DOHH2 (cell line): ENCODE results near the gene ALDH3A2.

Source experiments
- H3F3A ChIP-seq: fragments of 200-600 bp; sonication (generic), shearing (Covaris generic); 2 replicates; pipeline ENCODE4 v1.6.0; 2016; ENCODE audit warnings: antibody characterized with exemption, mild to moderate bottlenecking; ENCODE audit not compliant: control insufficient read depth, insufficient read depth
- H3K27ac ChIP-seq: fragments of 200-600 bp; sonication (generic); 2 replicates; pipeline ENCODE4 v1.5.1; 2014; ENCODE audit warnings: low read depth, mild to moderate bottlenecking, low read length, moderate library complexity
- H3K27me3 ChIP-seq: fragments of 200-600 bp; sonication (generic); 2 replicates; pipeline ENCODE4 v1.6.1; 2014; ENCODE audit warnings: mild to moderate bottlenecking, low read length, mixed read lengths; ENCODE audit not compliant: control insufficient read depth
- H3K36me3 ChIP-seq: fragments of 200-600 bp; sonication (generic); 2 replicates; pipeline ENCODE4 v1.6.1; 2014; ENCODE audit warnings: mild to moderate bottlenecking, low read length, moderate library complexity, mixed read lengths; ENCODE audit not compliant: control insufficient read depth
- H3K4me1 ChIP-seq: fragments of 200-600 bp; sonication (generic); 2 replicates; pipeline ENCODE4 v1.6.1; 2014; ENCODE audit warnings: mild to moderate bottlenecking, low read length, mixed read lengths; ENCODE audit not compliant: control insufficient read depth
- H3K4me2 ChIP-seq: fragments of 200-600 bp; sonication (generic); 2 replicates; pipeline ENCODE4 v1.6.0; 2014; ENCODE audit warnings: mild to moderate bottlenecking, low read length, moderate library complexity
- H3K4me3 ChIP-seq: fragments of 200-600 bp; sonication (generic); 2 replicates; pipeline ENCODE4 v1.5.1; 2014; ENCODE audit warnings: mild to moderate bottlenecking, low read length, mixed read lengths
- H3K79me2 ChIP-seq: fragments of 200-600 bp; sonication (generic); 2 replicates; pipeline ENCODE4 v1.6.1; 2014; ENCODE audit warnings: mild to moderate bottlenecking, low read length, mixed read lengths; ENCODE audit not compliant: control insufficient read depth
- H3K9me2 ChIP-seq: fragments of 200-600 bp; sonication (generic); replicated peaks from 2 replicates; pipeline ENCODE4 v1.6.1; 2014; ENCODE audit warnings: mild to moderate bottlenecking, low read length, mixed read lengths; ENCODE audit not compliant: control insufficient read depth
- H3K9me3 ChIP-seq: fragments of 200-600 bp; sonication (generic); 2 replicates; pipeline ENCODE4 v1.6.1; 2014; ENCODE audit warnings: antibody characterized with exemption, low read length, mixed read lengths; ENCODE audit not compliant: control insufficient read depth, insufficient read depth
- H4K20me1 ChIP-seq: fragments of 200-600 bp; sonication (generic); 2 replicates; pipeline ENCODE4 v1.6.0; 2014; ENCODE audit warnings: low read depth, mild to moderate bottlenecking, antibody characterized with exemption, low read length, moderate library complexity; ENCODE audit not compliant: control insufficient read depth, insufficient read depth
- EZH2phosphoT487 ChIP-seq: fragments of 200-600 bp; sonication (generic); IDR thresholded peaks from 2 replicates; pipeline ENCODE4 v1.6.1; 2017; ENCODE audit warnings: borderline replicate concordance, mild to moderate bottlenecking, antibody characterized with exemption, low read length, moderate library complexity, mixed read lengths
- TF ChIP-seq, protein P1 (sequence below): fragments of 200-600 bp; sonication (generic); IDR thresholded peaks from one replicate; pipeline ENCODE4 v1.5.1; 2014; ENCODE audit warnings: antibody characterized with exemption, mild to moderate bottlenecking, low read depth, low read length; ENCODE audit not compliant: poor library complexity, severe bottlenecking

The ALDH3A2 gene

DNA sequence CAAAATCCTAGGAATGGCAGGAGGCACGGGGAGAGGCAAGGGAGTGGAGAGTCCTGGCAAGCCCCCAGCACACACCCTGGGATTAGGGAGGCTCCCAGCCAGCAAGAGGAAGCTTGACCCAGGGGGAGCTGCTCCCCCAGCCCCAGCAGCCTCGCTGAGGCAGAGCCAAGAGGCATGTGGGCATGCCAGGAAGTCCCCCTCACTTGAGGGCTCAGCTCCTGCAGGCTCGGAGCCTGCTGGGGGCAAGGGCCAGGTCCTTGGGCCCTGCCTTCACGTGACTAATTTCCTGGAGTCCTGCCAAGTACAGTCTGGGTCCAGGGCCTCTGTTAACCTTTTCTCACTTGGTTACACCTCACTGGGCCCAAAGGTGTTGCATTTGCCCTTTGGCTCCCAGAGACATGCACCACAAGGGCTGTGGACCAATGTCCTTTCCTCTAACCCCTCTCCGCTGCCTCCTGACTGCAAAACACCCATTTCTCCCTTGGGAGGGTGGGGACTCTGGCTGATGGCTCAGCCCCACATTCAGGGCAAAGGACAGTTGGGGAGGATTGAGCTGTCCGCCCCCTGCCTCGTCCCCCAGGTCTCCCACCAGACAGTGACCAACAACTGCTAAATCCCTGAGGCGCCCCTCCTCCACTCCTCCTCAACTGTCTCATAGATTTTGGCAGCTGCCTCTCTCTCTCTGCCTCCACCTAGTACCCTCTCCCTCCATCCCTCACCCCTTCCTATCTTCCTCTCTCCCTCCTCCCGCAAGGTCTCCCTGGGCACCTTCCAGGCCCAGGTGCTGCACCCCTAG lies 72.3 kb downstream of the ALDH3A2 start:
- H3K4me3 ChIP-seq = no peak overlapping the region
- TF ChIP-seq EZH2phosphoT487 = no peak
- TF ChIP-seq, protein P1, sequence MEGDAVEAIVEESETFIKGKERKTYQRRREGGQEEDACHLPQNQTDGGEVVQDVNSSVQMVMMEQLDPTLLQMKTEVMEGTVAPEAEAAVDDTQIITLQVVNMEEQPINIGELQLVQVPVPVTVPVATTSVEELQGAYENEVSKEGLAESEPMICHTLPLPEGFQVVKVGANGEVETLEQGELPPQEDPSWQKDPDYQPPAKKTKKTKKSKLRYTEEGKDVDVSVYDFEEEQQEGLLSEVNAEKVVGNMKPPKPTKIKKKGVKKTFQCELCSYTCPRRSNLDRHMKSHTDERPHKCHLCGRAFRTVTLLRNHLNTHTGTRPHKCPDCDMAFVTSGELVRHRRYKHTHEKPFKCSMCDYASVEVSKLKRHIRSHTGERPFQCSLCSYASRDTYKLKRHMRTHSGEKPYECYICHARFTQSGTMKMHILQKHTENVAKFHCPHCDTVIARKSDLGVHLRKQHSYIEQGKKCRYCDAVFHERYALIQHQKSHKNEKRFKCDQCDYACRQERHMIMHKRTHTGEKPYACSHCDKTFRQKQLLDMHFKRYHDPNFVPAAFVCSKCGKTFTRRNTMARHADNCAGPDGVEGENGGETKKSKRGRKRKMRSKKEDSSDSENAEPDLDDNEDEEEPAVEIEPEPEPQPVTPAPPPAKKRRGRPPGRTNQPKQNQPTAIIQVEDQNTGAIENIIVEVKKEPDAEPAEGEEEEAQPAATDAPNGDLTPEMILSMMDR = no peak
- H4K20me1 ChIP-seq = no peaks in the 10 kb centered on the region
- H3K9me2 ChIP-seq = no peaks in the 10 kb centered on the region
- no peaks in the 10 kb centered on the region for H3K27me3 ChIP-seq
- H3K36me3 ChIP-seq = no peaks in the 10 kb centered on the region
- no peaks in the 10 kb centered on the region for H3K4me1 ChIP-seq
- no peak overlapping the region for H3K27ac ChIP-seq
- H3K79me2 ChIP-seq = no peaks in the 10 kb centered on the region
- H3K9me3 ChIP-seq = no peaks in the 10 kb centered on the region
- no peak overlapping the region for H3K4me2 ChIP-seq
- no peaks in the 10 kb centered on the region for H3F3A ChIP-seq

DNA sequence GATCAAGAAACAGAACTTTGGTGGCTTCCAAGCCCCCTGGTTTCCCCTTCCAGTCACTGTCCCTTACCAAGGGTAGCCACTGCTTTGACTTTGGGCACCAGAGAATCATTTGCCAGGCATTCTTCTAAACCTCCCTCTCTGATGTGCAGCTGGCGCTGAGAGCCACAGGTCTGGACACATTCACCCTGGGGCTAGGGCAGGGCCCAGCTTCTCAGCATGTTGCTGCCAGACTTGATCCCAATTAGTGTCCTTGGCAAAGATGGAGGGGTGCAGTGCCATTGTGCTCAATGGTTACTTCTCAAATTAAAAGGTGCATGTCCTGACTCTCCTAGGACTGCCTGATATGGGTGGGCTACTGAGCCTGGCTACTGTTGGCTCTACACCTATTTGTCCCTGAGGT lies 75.4 kb downstream of the ALDH3A2 start:
- Histone ChIP-seq H3K9me2 (no peaks in the 10 kb centered on the region), H4K20me1 (no peaks in the 10 kb centered on the region), H3K4me2 (no peak overlapping the region), H3K27ac (no peak overlapping the region), H3K27me3 (no peaks in the 10 kb centered on the region), H3K4me3 (no peak overlapping the region), H3F3A (no peaks in the 10 kb centered on the region), H3K9me3 (no peaks in the 10 kb centered on the region), H3K4me1 (no peaks in the 10 kb centered on the region), H3K36me3 (no peaks in the 10 kb centered on the region), H3K79me2 (no peaks in the 10 kb centered on the region)
- TF ChIP-seq, protein P1 = no peak
- no peak for TF ChIP-seq EZH2phosphoT487

DNA sequence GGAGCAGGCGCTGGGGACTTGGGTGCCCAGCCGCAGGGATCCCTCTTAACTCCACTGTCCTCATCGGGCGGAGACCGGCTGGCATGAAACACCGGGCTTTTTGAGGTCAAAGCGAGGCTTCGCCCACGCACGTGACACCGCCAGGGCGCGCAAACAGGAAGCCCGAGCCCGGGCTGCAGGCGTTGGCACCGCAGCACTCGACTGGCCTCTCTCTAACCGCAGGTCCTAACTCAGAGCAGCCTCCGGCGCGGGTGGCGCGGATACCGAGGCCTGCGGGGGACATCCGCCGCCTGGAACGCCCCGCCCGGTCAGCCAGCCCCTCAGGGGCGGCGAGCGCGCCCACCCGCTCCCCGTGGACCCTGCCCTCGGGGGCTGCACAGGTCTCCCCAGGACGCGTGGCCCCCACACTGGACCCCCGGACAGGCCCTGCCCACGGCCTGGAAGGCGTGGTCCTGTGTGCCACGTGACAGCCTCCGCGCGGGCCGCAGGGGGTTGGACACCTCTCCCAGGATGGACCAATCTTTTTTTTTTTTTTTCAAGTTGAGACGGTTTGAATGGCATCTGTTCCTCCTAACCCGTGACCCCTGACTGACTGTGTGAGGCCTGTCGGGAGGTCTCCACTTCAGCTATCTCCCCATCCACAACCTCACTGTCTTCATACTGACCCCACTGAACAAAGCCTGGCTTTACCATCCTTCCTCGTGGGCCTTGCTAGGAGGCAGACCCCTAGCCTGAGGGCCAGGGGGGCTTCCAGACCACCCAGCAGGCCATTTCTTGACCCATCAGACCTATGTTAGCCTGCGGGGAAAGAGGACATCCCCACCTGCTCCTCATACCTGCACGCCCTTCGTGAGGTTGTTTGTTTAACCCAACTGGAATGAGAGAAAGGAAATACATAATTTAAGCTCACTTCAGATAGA lies 76.2 kb downstream of the ALDH3A2 start:
- no peak overlapping the region for H3K4me2 ChIP-seq
- H3K79me2 ChIP-seq = no peaks in the 10 kb centered on the region
- H3K4me1 ChIP-seq = no peaks in the 10 kb centered on the region
- no peaks in the 10 kb centered on the region for H3K27me3 ChIP-seq
- H3F3A ChIP-seq = no peaks in the 10 kb centered on the region
- H3K9me2 ChIP-seq = no peaks in the 10 kb centered on the region
- H3K4me3 ChIP-seq = no peak overlapping the region
- H3K9me3 ChIP-seq = no peaks in the 10 kb centered on the region
- no peaks in the 10 kb centered on the region for H3K36me3 ChIP-seq
- TF ChIP-seq, protein P1 = no peak
- TF ChIP-seq EZH2phosphoT487 = no peak
- H4K20me1 ChIP-seq = no peaks in the 10 kb centered on the region
- no peak overlapping the region for H3K27ac ChIP-seq
